GM21786 (cell line): ENCODE measurements around the gene PPP2R1B.
"Not testable (repeated sequence)": the region's sequence is repeated elsewhere in the genome, so short reads cannot be mapped to it uniquely, and the experiment has no call there.

ENCODE experiments used
- ATAC-seq: cut with Tn5 transposase; IDR thresholded peaks from one replicate; pipeline ENCODE4 v1.9.1; 2021; ENCODE audit not compliant: unreplicated experiment

Gene PPP2R1B

DNA sequence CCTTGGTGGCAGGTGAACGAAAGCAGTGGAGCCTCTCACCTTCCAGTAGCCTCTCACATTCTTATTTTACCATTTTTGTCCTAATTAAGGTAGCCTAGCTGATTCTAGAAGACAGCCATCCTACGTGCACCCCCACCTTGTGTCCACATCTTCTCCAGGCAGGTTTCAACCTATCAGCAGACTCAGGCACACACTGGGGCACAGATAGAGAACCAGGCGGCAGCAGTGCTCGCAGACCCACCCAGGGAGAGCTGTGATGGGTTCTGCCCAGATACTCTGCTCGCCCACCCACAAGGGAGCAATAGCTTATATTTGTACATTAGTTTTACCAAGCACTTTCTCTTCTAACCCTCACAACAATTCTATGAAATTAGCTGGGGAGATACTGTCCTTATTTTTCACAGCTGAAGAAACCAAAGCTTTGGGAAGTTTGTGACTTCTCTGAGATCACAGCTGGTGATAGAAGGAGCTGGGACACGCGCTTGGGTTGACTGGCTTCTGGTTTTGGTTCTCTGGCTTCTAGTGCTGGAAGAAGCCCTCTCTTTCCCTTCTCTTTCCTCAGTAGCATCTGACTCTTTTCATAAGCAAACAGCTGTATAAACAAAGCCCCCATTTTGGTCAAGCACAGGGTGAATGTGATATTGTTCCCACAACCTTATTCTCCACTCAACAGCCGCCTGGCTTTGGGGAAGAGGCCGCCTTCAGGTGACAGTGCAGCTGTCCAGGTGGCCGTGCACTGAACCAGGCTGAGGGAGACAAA lies 36.9 kb downstream of the PPP2R1B start:
- no peak for ATAC-seq

DNA sequence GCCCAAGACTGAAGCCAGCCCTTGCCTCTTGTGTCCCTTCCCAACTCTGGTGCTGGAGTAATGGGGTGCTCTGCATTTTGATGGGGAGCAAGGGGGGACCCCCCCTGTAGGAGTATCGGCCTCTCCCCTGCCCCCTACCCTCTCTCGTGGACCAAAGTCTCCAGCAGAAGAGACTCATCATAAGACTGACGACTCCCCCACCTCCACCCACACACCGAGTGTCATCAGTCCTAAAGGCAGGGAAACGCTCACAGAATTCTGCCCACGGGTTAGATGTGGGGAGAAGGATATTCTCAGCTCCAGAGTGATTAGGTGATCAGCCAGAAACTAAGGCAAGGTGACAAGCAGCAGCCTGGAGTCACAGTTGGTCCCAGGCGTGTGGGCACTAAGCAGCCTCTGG lies 38.8 kb downstream of the PPP2R1B start:
- no peak for ATAC-seq

GRCh38 chr11:111726301-111726713 lies 39.9 kb downstream of the PPP2R1B start:
- ATAC-seq, result no peak

DNA sequence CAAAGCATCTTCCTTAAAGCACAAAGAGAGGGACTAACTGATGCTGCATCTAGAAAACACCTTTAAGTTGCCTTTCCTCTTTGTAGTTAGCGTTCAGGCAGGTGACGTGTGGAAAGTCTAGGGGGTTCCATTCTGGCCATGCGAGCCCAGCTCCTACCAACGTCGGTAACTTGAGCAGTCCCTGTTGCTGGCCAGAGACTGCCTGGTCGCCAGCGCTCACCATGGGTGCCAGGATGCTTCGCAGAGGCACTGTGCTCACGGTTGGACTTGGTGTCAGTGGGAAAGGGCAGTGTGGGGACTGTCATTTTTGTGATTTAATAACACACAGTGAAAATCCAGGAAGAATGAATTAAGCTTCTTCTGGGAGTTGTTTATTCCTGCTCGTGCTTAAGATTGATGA lies 40.6 kb downstream of the PPP2R1B start:
- ATAC-seq, result no peak

DNA sequence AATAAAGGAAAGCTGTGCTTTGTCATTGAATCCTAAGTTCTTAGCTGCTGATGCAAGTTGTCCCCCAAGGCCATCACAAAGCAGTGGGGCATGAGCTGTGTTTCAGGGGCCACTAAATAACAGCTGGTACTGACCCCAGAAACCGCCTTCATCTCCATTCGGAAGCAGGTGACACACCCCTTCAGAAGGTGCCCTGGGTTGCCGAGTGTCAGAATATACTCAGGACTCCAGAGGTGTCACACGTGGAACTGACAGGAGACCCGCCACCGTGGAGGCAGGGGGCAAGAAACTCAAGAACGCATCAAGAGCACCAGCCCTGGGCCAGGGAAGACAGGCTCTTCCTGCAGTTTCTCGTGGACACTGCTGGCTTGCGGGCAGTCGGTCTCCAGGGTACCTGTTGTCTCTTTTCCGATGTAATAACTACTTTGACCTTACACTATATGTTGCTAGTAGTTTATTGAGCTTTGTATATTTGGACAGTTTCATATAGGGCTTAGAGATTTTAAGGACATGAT lies 41.5 kb downstream of the PPP2R1B start:
- ATAC-seq, result no peak

DNA sequence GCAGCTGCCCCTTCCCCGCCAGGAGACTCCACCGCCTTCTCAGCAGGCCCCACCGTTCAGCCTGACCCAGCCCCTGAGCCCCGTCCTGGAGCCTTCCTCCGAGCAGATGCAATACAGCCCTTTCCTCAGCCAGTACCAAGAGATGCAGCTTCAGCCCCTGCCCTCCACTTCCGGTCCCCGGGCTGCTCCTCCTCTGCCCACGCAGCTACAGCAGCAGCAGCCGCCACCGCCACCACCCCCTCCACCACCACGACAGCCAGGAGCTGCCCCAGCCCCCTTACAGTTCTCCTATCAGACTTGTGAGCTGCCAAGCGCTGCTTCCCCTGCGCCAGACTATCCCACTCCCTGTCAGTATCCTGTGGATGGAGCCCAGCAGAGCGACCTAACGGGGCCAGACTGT lies 42.6 kb downstream of the PPP2R1B start:
- ATAC-seq, result no peak

DNA sequence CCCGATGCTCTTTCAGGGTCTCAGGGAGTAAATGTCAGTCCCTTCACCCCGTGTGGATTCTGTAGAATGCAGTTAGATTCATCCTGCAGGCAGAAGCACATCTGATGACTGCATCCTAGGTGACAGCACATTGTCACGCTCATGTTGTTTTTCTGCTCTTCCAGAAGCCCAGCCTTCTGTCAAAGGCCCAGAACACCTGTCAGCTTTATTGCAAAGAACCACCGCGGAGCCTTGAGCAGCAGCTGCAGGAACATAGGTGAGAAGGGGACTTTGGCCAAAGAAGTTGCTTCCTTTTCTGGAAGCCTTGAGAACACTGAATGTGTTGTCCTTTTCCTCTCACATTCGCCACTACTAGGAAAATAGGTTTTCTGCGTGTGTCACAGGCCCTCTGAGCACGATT lies 43.7 kb downstream of the PPP2R1B start:
- no peak for ATAC-seq

- ATAC-seq, result no peak
These were observed 45.2 kb downstream of the PPP2R1B start for GRCh38 chr11:111720801-111721494.

GRCh38 chr11:111719379-111719778 lies 46.8 kb downstream of the PPP2R1B start:
- no peak for ATAC-seq

DNA sequence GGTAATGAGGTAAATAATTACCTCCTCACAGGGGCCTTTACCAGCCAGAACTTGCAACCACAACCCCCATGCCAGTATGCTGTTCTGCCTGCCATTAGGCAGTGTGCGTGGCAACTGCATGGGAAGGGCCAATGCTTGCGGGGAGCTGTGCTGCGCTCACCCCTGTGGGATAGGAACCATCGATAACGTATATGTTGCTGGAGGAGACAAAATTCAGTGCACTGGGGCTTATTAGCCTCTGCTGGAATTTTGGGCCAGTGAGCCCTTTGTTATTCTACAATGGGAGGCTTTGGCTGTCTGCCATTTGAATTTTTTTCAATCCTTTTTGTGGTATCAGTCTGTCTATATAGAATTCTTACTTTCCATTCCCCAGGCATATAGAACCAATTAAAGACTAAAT lies 47.3 kb downstream of the PPP2R1B start:
- no peak for ATAC-seq

- no peak for ATAC-seq
These were observed 47.8 kb downstream of the PPP2R1B start for GRCh38 chr11:111718436-111718835.

- not testable (repeated sequence) for ATAC-seq
These were observed 48.5 kb downstream of the PPP2R1B start for GRCh38 chr11:111717660-111718059.

GRCh38 chr11:111715142-111715816 lies 50.9 kb downstream of the PPP2R1B start:
- ATAC-seq, result no peak

- no peak for ATAC-seq
These were observed 51.7 kb downstream of the PPP2R1B start for GRCh38 chr11:111714522-111714921.

GRCh38 chr11:111707691-111708067 lies 58.5 kb downstream of the PPP2R1B start:
- no peak for ATAC-seq

DNA sequence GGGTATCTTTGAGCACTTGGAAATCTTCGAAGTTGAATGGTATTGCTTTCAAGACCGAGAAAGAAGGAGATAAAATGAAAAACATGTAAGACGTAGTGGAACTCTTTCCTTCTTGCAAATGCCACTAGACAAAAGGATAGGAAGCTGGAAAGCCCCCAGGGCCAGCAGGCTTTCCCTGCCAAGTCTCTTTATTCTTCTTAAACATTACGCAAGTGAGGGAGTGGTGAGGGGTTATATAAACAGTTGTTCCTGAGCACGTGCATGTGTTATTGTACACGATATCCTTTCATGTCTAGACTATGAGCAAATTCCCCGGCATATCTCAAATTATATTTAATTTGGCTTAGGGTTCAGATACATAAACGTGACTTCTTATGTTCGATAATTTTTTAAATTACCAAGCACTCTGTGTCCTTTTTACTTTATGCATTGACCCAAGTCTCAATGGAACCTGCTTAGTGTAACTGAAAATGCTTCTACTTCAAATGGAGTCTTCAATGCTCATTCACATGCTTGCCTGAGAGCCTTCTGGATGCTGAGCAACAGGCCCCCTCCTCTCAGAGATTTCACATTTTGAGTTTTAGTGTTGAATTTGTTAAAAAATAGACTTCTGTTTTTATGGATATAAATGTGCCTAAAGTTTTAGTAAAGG lies 59.0 kb downstream of the PPP2R1B start:
- no peak for ATAC-seq

DNA sequence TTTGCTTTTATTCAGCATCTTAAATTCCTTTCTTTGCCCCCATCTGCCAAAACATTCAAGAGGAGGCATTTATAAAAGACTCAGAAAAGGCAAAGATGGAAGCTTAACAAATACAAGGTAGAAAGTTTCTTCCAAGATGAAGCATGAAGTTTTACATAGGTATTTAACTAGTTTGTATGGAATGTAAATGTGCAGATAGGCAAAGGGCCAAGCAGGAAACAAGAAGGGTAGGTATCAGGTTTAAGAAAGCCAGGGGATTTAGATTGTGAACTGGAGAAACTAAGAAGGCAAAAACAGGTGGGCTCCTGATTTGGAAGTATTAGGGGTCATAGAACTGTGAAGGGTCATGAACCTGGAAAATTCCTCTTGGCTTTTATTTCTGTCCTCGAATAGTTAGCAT lies 62.6 kb downstream of the PPP2R1B start:
- no peak for ATAC-seq

GRCh38 chr11:111702623-111703022 lies 63.6 kb downstream of the PPP2R1B start:
- ATAC-seq, result no peak

DNA sequence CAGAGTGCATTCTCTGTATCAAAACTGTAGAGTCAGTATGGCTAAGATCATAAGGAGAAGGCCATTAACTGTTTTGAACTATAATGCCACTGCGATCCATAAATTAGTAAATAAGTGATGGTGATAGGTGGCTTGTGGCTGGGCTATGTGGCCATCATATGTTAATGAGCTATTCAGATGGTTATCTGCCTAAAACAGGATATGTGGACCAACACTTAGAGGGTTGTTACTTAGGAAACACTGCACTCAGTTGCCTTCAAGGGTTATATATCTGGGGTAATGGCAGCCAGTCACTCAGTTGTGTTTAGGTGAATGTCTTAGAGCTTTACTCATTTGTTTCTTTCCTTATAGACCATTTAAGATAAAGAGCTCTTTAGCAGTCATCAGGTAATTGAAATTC lies 66.0 kb downstream of the PPP2R1B start:
- no peak for ATAC-seq

DNA sequence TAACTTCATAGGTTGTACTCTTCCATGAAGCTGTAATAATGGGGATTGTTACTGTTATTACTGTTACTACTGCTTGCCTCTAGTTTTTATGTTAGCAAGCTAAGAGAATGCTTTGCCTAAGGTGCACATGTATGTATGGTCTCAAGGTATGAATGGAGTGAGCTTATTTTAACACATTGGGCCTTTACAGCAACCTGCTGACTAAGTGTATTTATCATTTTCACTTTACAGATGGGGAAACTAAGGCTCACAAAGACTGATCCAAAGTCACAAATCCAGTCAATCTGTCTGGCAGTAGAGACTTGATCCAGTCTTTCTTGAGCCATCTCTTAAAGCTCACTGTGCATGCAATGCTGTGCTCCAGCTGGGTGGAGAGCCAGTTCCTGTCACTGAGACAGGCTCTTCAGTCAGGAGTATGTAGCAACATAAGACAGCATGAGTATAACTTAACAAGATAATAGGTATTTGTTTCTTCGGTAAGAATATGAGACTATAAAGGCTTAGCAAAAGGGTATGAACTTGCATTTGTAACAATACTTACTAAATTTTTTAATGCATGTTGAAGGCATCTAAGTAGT lies 66.5 kb downstream of the PPP2R1B start:
- no peak for ATAC-seq
